Memory B cell (primary cell): ENCODE data around the gene GAS2L1.
A peak's percentile ranks its signal among the peaks of the same experiment; 100 is the strongest.
"Not testable (repeated sequence)": the region's sequence is repeated elsewhere in the genome, so short reads cannot be mapped to it uniquely, and the experiment has no call there.

Experiments used
- ATAC-seq: fragments of 150-1000 bp; cut with Tn5 transposase; 2 replicates; pipeline ENCODE4 v1.10.0; 2021; ENCODE audit warnings: low read depth, mild to moderate bottlenecking, moderate library complexity
- DNase-seq, 2 donors: peaks; one replicate each; pipeline ENCODE4 v3.0.0; 2022; ENCODE audit warnings: low spot score in 2 of 2
- H3K27ac Mint-ChIP-seq: one replicate; pipeline ENCODE4 v1.8.0; 2022; ENCODE audit warnings: mild to moderate bottlenecking, moderate library complexity, mixed read lengths
- H3K27me3 Mint-ChIP-seq: one replicate; pipeline ENCODE4 v1.8.0; 2022; ENCODE audit warnings: mixed read lengths
- H3K36me3 Mint-ChIP-seq: one replicate; pipeline ENCODE4 v1.8.0; 2022; ENCODE audit warnings: mild to moderate bottlenecking, mixed read lengths
- H3K4me1 Mint-ChIP-seq: one replicate; pipeline ENCODE4 v1.8.0; 2022; ENCODE audit warnings: mixed read lengths
- H3K4me3 Mint-ChIP-seq: one replicate; pipeline ENCODE4 v1.8.0; 2022; ENCODE audit warnings: mild to moderate bottlenecking, moderate library complexity, mixed read lengths
- H3K9me3 Mint-ChIP-seq: one replicate; pipeline ENCODE4 v1.8.0; 2022; ENCODE audit warnings: mixed read lengths

The GAS2L1 gene

GRCh38 chr22:29342577-29343312 lies 36.3 kb downstream of the GAS2L1 start:
- DNase-seq (no peak), ATAC-seq (no peak)
- peaks cover 2% of the 10 kb centered on the region for H3K4me1 Mint-ChIP-seq
- no peaks in the 10 kb centered on the region for H3K27me3 Mint-ChIP-seq
- H3K27ac Mint-ChIP-seq = peak overlapping the region; percentile 53
- no peaks in the 10 kb centered on the region for H3K9me3 Mint-ChIP-seq
- peaks cover 47% of the 10 kb centered on the region for H3K36me3 Mint-ChIP-seq
- H3K4me3 Mint-ChIP-seq = no peak overlapping the region

- peaks cover 48% of the 10 kb centered on the region for H3K36me3 Mint-ChIP-seq
- no peak for DNase-seq
Measured at GRCh38 chr22:29343313-29343805, 36.9 kb downstream of the GAS2L1 start.

GRCh38 chr22:29344137-29344536 lies 37.7 kb downstream of the GAS2L1 start:
- no peak overlapping the region for H3K4me3 Mint-ChIP-seq
- ATAC-seq (no peak), DNase-seq (no peak)
- H3K27me3 Mint-ChIP-seq = no peaks in the 10 kb centered on the region
- peaks cover 3% of the 10 kb centered on the region for H3K4me1 Mint-ChIP-seq
- H3K27ac Mint-ChIP-seq = no peak overlapping the region
- H3K9me3 Mint-ChIP-seq = no peaks in the 10 kb centered on the region
- H3K36me3 Mint-ChIP-seq = peaks cover 47% of the 10 kb centered on the region

More at GRCh38 chr22:29343313-29343805, 36.9 kb downstream of the GAS2L1 start:
- ATAC-seq = no peak
- H3K4me3 Mint-ChIP-seq = no peak overlapping the region
- H3K4me1 Mint-ChIP-seq = peaks cover 2% of the 10 kb centered on the region
- H3K27me3 Mint-ChIP-seq = no peaks in the 10 kb centered on the region
- peak overlapping the region; percentile 53 for H3K27ac Mint-ChIP-seq
- H3K9me3 Mint-ChIP-seq = no peaks in the 10 kb centered on the region

- ATAC-seq, H3K27ac Mint-ChIP-seq: not testable (repeated sequence)
Measured at GRCh38 chr22:29344889-29345288, 38.4 kb downstream of the GAS2L1 start.

GRCh38 chr22:29345932-29346331 lies 39.5 kb downstream of the GAS2L1 start:
- no peak overlapping the region for H3K27ac Mint-ChIP-seq
- peaks cover 2% of the 10 kb centered on the region for H3K4me1 Mint-ChIP-seq
- DNase-seq = no peak
- H3K27me3 Mint-ChIP-seq = no peaks in the 10 kb centered on the region
- ATAC-seq = no peak
- peaks cover 41% of the 10 kb centered on the region for H3K36me3 Mint-ChIP-seq
- H3K4me3 Mint-ChIP-seq = no peak overlapping the region
- H3K9me3 Mint-ChIP-seq = no peaks in the 10 kb centered on the region

More at GRCh38 chr22:29344889-29345288, 38.4 kb downstream of the GAS2L1 start:
- not testable (repeated sequence) for H3K9me3 Mint-ChIP-seq, DNase-seq, H3K27me3 Mint-ChIP-seq, H3K4me1 Mint-ChIP-seq, H3K4me3 Mint-ChIP-seq
- peaks cover 45% of the 10 kb centered on the region for H3K36me3 Mint-ChIP-seq

- ATAC-seq = no peak
- Mint-ChIP-seq H3K4me1 (peaks cover 2% of the 10 kb centered on the region), H3K9me3 (no peaks in the 10 kb centered on the region), H3K36me3 (peaks cover 43% of the 10 kb centered on the region), H3K4me3 (no peak overlapping the region), H3K27ac (no peak overlapping the region), H3K27me3 (no peaks in the 10 kb centered on the region)
- DNase-seq = no peak
Measured at GRCh38 chr22:29346659-29347058, 40.2 kb downstream of the GAS2L1 start.

- Mint-ChIP-seq H3K27ac (no peak overlapping the region), H3K9me3 (no peaks in the 10 kb centered on the region), H3K27me3 (no peaks in the 10 kb centered on the region), H3K36me3 (peaks cover 35% of the 10 kb centered on the region), H3K4me3 (no peak overlapping the region), H3K4me1 (peaks cover 2% of the 10 kb centered on the region)
- DNase-seq (no peak), ATAC-seq (no peak)
Measured at GRCh38 chr22:29348041-29348440, 41.6 kb downstream of the GAS2L1 start.

- Mint-ChIP-seq H3K27ac (no peak overlapping the region), H3K4me3 (no peak overlapping the region), H3K9me3 (no peaks in the 10 kb centered on the region), H3K4me1 (peaks cover 2% of the 10 kb centered on the region), H3K27me3 (no peaks in the 10 kb centered on the region), H3K36me3 (peaks cover 34% of the 10 kb centered on the region)
- ATAC-seq (no peak), DNase-seq (no peak)
Measured at GRCh38 chr22:29348956-29349355, 42.5 kb downstream of the GAS2L1 start.

- Mint-ChIP-seq H3K27ac (no peak overlapping the region), H3K4me1 (peaks cover 2% of the 10 kb centered on the region), H3K9me3 (no peaks in the 10 kb centered on the region), H3K4me3 (no peak overlapping the region), H3K27me3 (no peaks in the 10 kb centered on the region), H3K36me3 (peaks cover 35% of the 10 kb centered on the region)
- DNase-seq (no peak), ATAC-seq (no peak)
Measured at GRCh38 chr22:29351042-29351441, 44.6 kb downstream of the GAS2L1 start.

GRCh38 chr22:29351891-29352290 lies 45.4 kb downstream of the GAS2L1 start:
- ATAC-seq = no peak
- no peak overlapping the region for H3K4me3 Mint-ChIP-seq
- no peaks in the 10 kb centered on the region for H3K27me3 Mint-ChIP-seq
- peaks cover 33% of the 10 kb centered on the region for H3K36me3 Mint-ChIP-seq
- no peaks in the 10 kb centered on the region for H3K9me3 Mint-ChIP-seq
- no peak for DNase-seq
- no peak overlapping the region for H3K27ac Mint-ChIP-seq
- peaks cover 2% of the 10 kb centered on the region for H3K4me1 Mint-ChIP-seq

- ATAC-seq = no peak
- peaks cover 25% of the 10 kb centered on the region for H3K36me3 Mint-ChIP-seq
Measured at GRCh38 chr22:29352778-29353177, 46.3 kb downstream of the GAS2L1 start.

GRCh38 chr22:29353286-29353685 lies 46.8 kb downstream of the GAS2L1 start:
- H3K36me3 Mint-ChIP-seq = peaks cover 24% of the 10 kb centered on the region
- no peak overlapping the region for H3K4me3 Mint-ChIP-seq
- H3K9me3 Mint-ChIP-seq = no peaks in the 10 kb centered on the region
- peaks cover 2% of the 10 kb centered on the region for H3K4me1 Mint-ChIP-seq
- DNase-seq (no peak), ATAC-seq (no peak)
- H3K27ac Mint-ChIP-seq = no peak overlapping the region
- no peaks in the 10 kb centered on the region for H3K27me3 Mint-ChIP-seq

More at GRCh38 chr22:29352778-29353177, 46.3 kb downstream of the GAS2L1 start:
- peaks cover 2% of the 10 kb centered on the region for H3K4me1 Mint-ChIP-seq
- no peak overlapping the region for H3K27ac Mint-ChIP-seq
- no peak for DNase-seq
- no peak overlapping the region for H3K4me3 Mint-ChIP-seq
- H3K9me3 Mint-ChIP-seq = no peaks in the 10 kb centered on the region
- H3K27me3 Mint-ChIP-seq = no peaks in the 10 kb centered on the region

- H3K27ac Mint-ChIP-seq = no peak overlapping the region
- no peak for DNase-seq
- no peak for ATAC-seq
- H3K27me3 Mint-ChIP-seq = no peaks in the 10 kb centered on the region
- H3K9me3 Mint-ChIP-seq = no peaks in the 10 kb centered on the region
- no peak overlapping the region for H3K4me3 Mint-ChIP-seq
- H3K36me3 Mint-ChIP-seq = peaks cover 21% of the 10 kb centered on the region
- H3K4me1 Mint-ChIP-seq = no peaks in the 10 kb centered on the region
Measured at GRCh38 chr22:29353860-29354259, 47.4 kb downstream of the GAS2L1 start.

- H3K4me1 Mint-ChIP-seq, H3K27ac Mint-ChIP-seq, ATAC-seq, H3K4me3 Mint-ChIP-seq, H3K27me3 Mint-ChIP-seq, H3K9me3 Mint-ChIP-seq, DNase-seq: not testable (repeated sequence)
- peaks cover 15% of the 10 kb centered on the region for H3K36me3 Mint-ChIP-seq
Measured at GRCh38 chr22:29357193-29357890, 50.9 kb downstream of the GAS2L1 start.
